Prostate gland (tissue), 2 donors: ENCODE data around the gene LINGO1.

Experiments used
- POLR2AphosphoS5 ChIP-seq: sonication (generic); formaldehyde crosslinking; IDR thresholded peaks from one replicate; pipeline ENCODE4 v1.6.1; 2017; ENCODE audit warnings: antibody characterized with exemption
- TF ChIP-seq, protein P1 (sequence below), 4 experiments: fragments of 200-600 bp in 2 of 4; fragments of 450-650 bp in 2 of 4; sonication (generic) in 2 of 4; IDR thresholded peaks; 1 replicate in 3 of 4; 2 replicates in 1 of 4; pipeline ENCODE4 v1.5.1; 2016 to 2019; ENCODE audit warnings: antibody characterized with exemption in 4 of 4, mild to moderate bottlenecking in 2 of 4, moderate library complexity in 2 of 4

- TF ChIP-seq, protein P1, sequence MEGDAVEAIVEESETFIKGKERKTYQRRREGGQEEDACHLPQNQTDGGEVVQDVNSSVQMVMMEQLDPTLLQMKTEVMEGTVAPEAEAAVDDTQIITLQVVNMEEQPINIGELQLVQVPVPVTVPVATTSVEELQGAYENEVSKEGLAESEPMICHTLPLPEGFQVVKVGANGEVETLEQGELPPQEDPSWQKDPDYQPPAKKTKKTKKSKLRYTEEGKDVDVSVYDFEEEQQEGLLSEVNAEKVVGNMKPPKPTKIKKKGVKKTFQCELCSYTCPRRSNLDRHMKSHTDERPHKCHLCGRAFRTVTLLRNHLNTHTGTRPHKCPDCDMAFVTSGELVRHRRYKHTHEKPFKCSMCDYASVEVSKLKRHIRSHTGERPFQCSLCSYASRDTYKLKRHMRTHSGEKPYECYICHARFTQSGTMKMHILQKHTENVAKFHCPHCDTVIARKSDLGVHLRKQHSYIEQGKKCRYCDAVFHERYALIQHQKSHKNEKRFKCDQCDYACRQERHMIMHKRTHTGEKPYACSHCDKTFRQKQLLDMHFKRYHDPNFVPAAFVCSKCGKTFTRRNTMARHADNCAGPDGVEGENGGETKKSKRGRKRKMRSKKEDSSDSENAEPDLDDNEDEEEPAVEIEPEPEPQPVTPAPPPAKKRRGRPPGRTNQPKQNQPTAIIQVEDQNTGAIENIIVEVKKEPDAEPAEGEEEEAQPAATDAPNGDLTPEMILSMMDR (IDR thresholded peaks at IDR 0.05) = no peak
- no peak for TF ChIP-seq POLR2AphosphoS5
Measured at GRCh38 chr15:77581896-77582569, 50.7 kb downstream of the LINGO1 start.
